ENCODE results near the gene OOSP4A.

OOSP4A gene

GRCh38 chr11:59963733-59964132 is at the start of gene OOSP4A:
Gene OOSP4A, plus strand, starts transcription at chr11:59964033. Its CDS starts 0 bp downstream, at chr11:59964033.
- no peak for DNase-seq (ENCODE audit: low read depth)

GRCh38 chr11:59918480-59918879 is 45.4 kb upstream of the OOSP4A start:
- no peak for DNase-seq (ENCODE audit: low read depth)

GRCh38 chr11:59918987-59919589 is 44.7 kb upstream of the OOSP4A start:
- no peak for DNase-seq (ENCODE audit: low read depth)

GRCh38 chr11:59923813-59924212 is 40.0 kb upstream of the OOSP4A start:
- DNase-seq (ENCODE audit: low read depth): no peak

GRCh38 chr11:59931688-59932087 is 32.1 kb upstream of the OOSP4A start:
- no peak for DNase-seq (ENCODE audit: low read depth)

GRCh38 chr11:59938132-59938531 is 25.7 kb upstream of the OOSP4A start, which contains the start of gene OOSP1:
Gene OOSP1, plus strand, starts transcription at chr11:59938432. Its CDS starts 23 bp downstream, at chr11:59938455.
- DNase-seq (ENCODE audit: low read depth): no peak

- DNase-seq (ENCODE audit: low read depth): no peak
Observed at GRCh38 chr11:59938718-59939117, 25.1 kb upstream of the OOSP4A start.

GRCh38 chr11:59939482-59939881 is 24.4 kb upstream of the OOSP4A start:
- no peak for DNase-seq (ENCODE audit: low read depth)

GRCh38 chr11:59941091-59941490 is 22.7 kb upstream of the OOSP4A start:
- DNase-seq (ENCODE audit: low read depth): no peak

GRCh38 chr11:59943997-59944714 is 19.7 kb upstream of the OOSP4A start:
- no peak for DNase-seq (ENCODE audit: low read depth)

GRCh38 chr11:59944720-59945119 is 19.1 kb upstream of the OOSP4A start:
- DNase-seq (ENCODE audit: low read depth): no peak

- no peak for DNase-seq (ENCODE audit: low read depth)
Observed at GRCh38 chr11:59953463-59954218, 10.2 kb upstream of the OOSP4A start.

- DNase-seq (ENCODE audit: low read depth): no peak
Observed at GRCh38 chr11:59954219-59954847, 9.5 kb upstream of the OOSP4A start.

GRCh38 chr11:59957094-59957493 is 6.7 kb upstream of the OOSP4A start:
- DNase-seq (ENCODE audit: low read depth): no peak

GRCh38 chr11:59960502-59961381 is 3.1 kb upstream of the OOSP4A start:
- DNase-seq (ENCODE audit: low read depth): no peak

GRCh38 chr11:59962107-59962482 is 1.7 kb upstream of the OOSP4A start:
- DNase-seq (ENCODE audit: low read depth): no peak

GRCh38 chr11:59965424-59965823 is 1.6 kb downstream of the OOSP4A start:
- DNase-seq (ENCODE audit: low read depth): no peak

- no peak for DNase-seq (ENCODE audit: low read depth)
Observed at GRCh38 chr11:59966201-59966600, 2.4 kb downstream of the OOSP4A start.

- no peak for DNase-seq (ENCODE audit: low read depth)
Observed at GRCh38 chr11:59967677-59968394, 4.0 kb downstream of the OOSP4A start.

GRCh38 chr11:59968395-59968783 is 4.6 kb downstream of the OOSP4A start:
- no peak for DNase-seq (ENCODE audit: low read depth)

GRCh38 chr11:59973097-59973496 is 9.3 kb downstream of the OOSP4A start:
- no peak for DNase-seq (ENCODE audit: low read depth)
